GM23248 (cell line): ENCODE measurements around the gene SNAPC1.

Experiments
- EZH2 ChIP-seq: fragments of 200-600 bp; sonication (generic); IDR thresholded peaks from 2 replicates; pipeline ENCODE4 v1.6.1; 2018; ENCODE audit warnings: antibody characterized with exemption, mild to moderate bottlenecking; ENCODE audit not compliant: insufficient read depth, poor library complexity, severe bottlenecking
- EZH2phosphoT487 ChIP-seq: fragments of 200-600 bp; sonication (generic); IDR thresholded peaks from 2 replicates; pipeline ENCODE4 v1.6.1; 2018; ENCODE audit warnings: antibody characterized with exemption, moderate library complexity, mild to moderate bottlenecking, low read depth; ENCODE audit not compliant: insufficient read depth

DNA sequence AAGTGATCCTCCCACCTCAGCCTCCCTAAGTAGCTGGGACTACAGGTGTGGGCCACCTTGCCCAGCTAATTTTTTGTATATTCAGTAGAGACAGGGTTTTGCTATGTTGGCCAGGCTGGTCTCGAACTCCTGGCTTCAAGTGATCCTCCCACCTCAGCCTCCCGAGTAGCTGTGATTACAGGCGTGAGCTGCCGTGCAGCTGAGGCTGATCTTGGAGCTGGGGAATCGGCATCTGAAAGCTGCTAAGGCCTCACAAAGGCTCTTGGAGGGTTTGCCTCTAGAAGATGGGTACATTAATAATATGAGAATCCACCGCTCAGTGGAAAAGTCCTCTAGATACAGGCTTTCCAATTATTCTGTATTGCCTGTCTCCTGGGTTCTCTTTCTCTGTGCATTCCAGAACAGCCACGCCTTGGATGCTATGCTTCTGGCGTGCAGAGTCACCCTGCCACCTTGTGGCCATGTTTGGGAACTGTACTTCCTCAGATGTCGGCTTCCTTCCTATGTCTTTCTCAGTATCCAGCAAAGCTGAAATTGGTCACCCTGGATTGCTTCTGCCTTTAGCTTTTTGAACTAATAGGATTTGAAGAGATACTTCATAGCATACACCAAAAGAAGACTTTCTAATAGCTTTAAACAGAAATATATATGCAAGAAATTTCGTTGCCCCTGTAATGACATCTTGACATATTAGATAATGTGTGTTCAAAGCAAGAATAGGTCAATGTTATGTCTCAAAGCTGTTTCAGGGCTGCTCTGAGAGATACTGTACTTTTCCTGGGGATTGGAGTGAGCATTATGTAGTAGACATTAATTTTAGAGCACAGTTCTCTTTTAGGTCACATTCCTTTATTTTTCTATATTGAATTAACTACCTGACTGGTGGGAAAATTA, 75.4 kb downstream of the SNAPC1 start:
- TF ChIP-seq EZH2phosphoT487 (no peak), EZH2 (no peak)
